ENCODE data around the gene PNMA8A.

DNA sequence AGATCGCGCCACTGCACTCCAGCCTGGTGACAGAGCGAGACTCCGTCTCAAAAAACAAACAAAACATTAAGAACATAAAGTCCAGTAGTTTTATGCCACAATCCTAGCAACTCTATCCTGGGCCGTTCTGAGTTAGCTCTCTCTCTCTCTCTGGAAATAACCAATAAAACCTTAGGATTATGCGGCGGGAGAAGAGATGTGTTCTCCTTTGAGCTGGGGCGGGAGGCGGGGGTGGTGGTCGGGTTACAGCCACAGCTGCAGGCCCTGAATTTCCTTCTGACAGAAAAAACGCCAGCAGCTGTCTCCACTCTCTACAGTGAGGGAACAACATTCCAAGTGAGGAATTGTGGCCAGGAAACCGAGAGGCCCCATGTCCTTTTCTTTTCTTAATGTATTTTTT, 9.1 kb upstream of the PNMA8A start:
- TF ChIP-seq, protein P1, sequence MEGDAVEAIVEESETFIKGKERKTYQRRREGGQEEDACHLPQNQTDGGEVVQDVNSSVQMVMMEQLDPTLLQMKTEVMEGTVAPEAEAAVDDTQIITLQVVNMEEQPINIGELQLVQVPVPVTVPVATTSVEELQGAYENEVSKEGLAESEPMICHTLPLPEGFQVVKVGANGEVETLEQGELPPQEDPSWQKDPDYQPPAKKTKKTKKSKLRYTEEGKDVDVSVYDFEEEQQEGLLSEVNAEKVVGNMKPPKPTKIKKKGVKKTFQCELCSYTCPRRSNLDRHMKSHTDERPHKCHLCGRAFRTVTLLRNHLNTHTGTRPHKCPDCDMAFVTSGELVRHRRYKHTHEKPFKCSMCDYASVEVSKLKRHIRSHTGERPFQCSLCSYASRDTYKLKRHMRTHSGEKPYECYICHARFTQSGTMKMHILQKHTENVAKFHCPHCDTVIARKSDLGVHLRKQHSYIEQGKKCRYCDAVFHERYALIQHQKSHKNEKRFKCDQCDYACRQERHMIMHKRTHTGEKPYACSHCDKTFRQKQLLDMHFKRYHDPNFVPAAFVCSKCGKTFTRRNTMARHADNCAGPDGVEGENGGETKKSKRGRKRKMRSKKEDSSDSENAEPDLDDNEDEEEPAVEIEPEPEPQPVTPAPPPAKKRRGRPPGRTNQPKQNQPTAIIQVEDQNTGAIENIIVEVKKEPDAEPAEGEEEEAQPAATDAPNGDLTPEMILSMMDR (IDR thresholded peaks at IDR 0.05), result no peak
- TF ChIP-seq EP300 (IDR thresholded peaks at IDR 0.05) (no peak), POLR2A (IDR thresholded peaks at IDR 0.05) (no peak)
